ENCODE results near the gene CLDN34.

CLDN34 gene

GRCh38 chrX:10015723-10016518 is 48.8 kb downstream of the CLDN34 start:
- no peak for DNase-seq (ENCODE audit: low read depth in 4 of 4, low spot score in 1 of 4)

GRCh38 chrX:10016519-10017132 is 49.5 kb downstream of the CLDN34 start:
- DNase-seq (ENCODE audit: low read depth in 4 of 4, low spot score in 1 of 4): no peak

GRCh38 chrX:10017872-10018271 is 50.7 kb downstream of the CLDN34 start:
- no peak for DNase-seq (ENCODE audit: low read depth in 4 of 4, low spot score in 1 of 4)
